ENCODE measurements around the gene APOD.
"Not testable (repeated sequence)": the region's sequence is repeated elsewhere in the genome, so short reads cannot be mapped to it uniquely, and the experiment has no call there.

The APOD gene

DNA sequence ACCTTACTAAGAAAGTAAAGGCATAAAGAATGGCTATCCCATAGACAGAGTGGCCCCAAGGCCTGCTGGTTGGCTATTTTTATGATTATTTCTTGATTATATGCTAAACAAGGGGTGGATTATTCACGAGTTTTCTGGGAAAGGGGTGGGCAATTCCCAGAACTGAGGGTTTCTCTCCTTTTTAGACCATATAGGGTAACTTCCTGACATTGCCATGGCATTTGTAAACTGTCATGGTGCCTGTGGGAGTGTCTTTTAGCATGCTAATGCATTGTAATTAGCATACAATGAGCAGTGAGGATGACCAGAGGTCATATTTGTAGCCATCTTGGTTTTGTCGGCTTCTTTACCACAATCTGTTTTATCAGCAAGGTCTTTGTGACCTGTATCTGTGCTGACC lies 18.0 kb upstream of the APOD start:
- H3K4me3 Mint-ChIP-seq; H3K27ac Mint-ChIP-seq; H3K4me1 Mint-ChIP-seq (ENCODE audit: low read depth); H3K36me3 Mint-ChIP-seq (ENCODE audit: low read depth); H3K27me3 Mint-ChIP-seq (ENCODE audit: low read depth): not testable (repeated sequence)
- peaks cover 30% of the 10 kb centered on the region for H3K9me3 Mint-ChIP-seq

DNA sequence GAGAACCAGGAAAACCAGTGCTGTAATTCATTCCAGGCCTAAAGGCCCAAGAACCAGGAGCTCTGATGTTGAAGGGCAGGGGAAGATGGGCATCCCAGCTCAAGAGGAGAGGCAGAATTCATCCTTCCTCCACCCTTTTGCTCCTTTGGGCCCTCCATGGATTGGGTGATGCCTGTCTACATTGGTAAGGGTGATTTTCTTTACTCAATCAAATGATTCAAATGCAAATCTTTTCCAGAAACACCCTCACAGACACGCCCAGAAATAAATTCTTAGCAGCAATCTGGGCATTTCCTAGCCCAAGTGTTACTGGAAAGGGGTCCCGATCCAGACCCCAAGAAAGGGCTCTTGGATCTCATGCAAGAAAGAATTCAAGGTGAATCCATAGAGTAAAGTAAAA lies 17.6 kb upstream of the APOD start:
- Mint-ChIP-seq H3K9me3 (peaks cover 30% of the 10 kb centered on the region), H3K27ac (no peak overlapping the region), H3K4me3 (no peak overlapping the region)

DNA sequence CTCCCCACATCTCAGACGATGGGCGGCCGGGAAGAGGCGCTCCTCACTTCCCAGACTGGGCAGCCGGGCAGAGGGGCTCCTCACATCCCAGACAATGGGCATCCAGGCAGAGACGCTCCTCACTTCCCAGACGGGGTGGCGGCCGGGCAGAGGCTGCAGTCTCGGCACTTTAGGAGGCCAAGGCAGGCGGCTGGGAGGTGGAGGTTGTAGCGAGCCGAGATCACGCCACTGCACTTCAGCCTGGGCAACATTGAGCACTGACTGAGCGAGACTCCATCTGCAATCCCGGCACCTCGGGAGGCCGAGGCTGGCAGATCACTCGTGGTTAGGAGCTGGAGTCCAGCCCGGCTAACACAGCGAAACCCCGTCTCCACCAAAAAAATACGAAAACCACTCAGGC lies 16.2 kb upstream of the APOD start:
- H3K27me3 Mint-ChIP-seq (ENCODE audit: low read depth); H3K36me3 Mint-ChIP-seq (ENCODE audit: low read depth); H3K4me1 Mint-ChIP-seq (ENCODE audit: low read depth); H3K4me3 Mint-ChIP-seq; H3K27ac Mint-ChIP-seq: not testable (repeated sequence)
- peaks cover 21% of the 10 kb centered on the region for H3K9me3 Mint-ChIP-seq

More for the DNA sequence above, 17.6 kb upstream of the APOD start:
- Mint-ChIP-seq H3K27me3 (ENCODE audit: low read depth) (no peaks in the 10 kb centered on the region), H3K4me1 (ENCODE audit: low read depth) (peaks cover 5% of the 10 kb centered on the region), H3K36me3 (ENCODE audit: low read depth) (peaks cover 6% of the 10 kb centered on the region)

GRCh38 chr3:195599516-195599915 lies 15.8 kb upstream of the APOD start:
- peaks cover 16% of the 10 kb centered on the region for H3K9me3 Mint-ChIP-seq
- H3K4me1 Mint-ChIP-seq (ENCODE audit: low read depth); H3K27ac Mint-ChIP-seq; H3K36me3 Mint-ChIP-seq (ENCODE audit: low read depth); H3K27me3 Mint-ChIP-seq (ENCODE audit: low read depth); H3K4me3 Mint-ChIP-seq: not testable (repeated sequence)

- H3K4me3 Mint-ChIP-seq: no peak overlapping the region
- H3K27me3 Mint-ChIP-seq (ENCODE audit: low read depth): no peaks in the 10 kb centered on the region
- no peak overlapping the region for H3K27ac Mint-ChIP-seq
Observed at GRCh38 chr3:195597848-195598247, 14.1 kb upstream of the APOD start.

DNA sequence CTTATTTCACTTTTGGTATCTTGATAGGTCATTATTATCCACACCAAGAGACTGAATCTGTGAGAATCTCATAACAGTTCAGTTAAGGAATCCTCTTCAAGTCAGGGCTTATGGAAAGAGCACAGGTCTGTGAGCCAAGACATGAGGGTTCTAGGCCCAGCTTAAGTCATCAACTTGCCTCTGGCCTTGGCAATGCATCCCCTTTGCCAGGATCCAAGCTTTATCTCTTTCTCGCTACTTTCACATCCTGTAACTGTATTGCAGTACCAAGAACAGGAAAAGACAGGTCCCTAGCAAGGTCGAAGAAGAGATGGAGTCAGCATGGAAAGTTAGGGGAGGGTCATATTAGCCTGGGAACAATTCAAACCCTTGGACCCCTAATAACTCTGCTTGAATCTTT lies 13.5 kb upstream of the APOD start:
- H3K27me3 Mint-ChIP-seq (ENCODE audit: low read depth): no peaks in the 10 kb centered on the region
- no peak overlapping the region for H3K4me3 Mint-ChIP-seq
- H3K27ac Mint-ChIP-seq: no peak overlapping the region
- peaks cover 13% of the 10 kb centered on the region for H3K9me3 Mint-ChIP-seq
- no peaks in the 10 kb centered on the region for H3K36me3 Mint-ChIP-seq (ENCODE audit: low read depth)
- H3K4me1 Mint-ChIP-seq (ENCODE audit: low read depth): peaks cover 8% of the 10 kb centered on the region

More at GRCh38 chr3:195597848-195598247, 14.1 kb upstream of the APOD start:
- Mint-ChIP-seq H3K4me1 (ENCODE audit: low read depth) (peaks cover 8% of the 10 kb centered on the region), H3K36me3 (ENCODE audit: low read depth) (no peaks in the 10 kb centered on the region), H3K9me3 (peaks cover 13% of the 10 kb centered on the region)

DNA sequence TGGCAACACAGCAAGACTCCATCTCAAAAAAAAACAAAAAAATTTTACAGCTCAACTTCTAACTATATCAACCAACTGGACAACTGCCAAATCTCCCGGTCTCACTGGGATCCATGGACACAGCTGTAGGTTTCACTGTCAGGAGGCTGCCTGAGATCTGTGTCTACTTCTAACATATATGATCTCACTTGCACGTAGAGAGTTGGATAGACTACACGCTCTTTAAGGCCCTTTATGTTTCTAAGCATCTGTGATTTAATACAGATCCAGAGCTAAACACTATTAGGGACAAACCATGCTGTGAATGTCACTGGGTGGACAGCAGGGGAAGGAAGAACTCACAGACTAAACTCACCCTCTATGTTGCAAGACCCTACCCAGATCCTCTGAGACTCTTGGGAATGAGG lies 13.0 kb upstream of the APOD start:
- Mint-ChIP-seq H3K4me1 (ENCODE audit: low read depth) (peaks cover 8% of the 10 kb centered on the region), H3K36me3 (ENCODE audit: low read depth) (no peaks in the 10 kb centered on the region), H3K27me3 (ENCODE audit: low read depth) (no peaks in the 10 kb centered on the region), H3K4me3 (no peak overlapping the region), H3K27ac (no peak overlapping the region), H3K9me3 (peaks cover 13% of the 10 kb centered on the region)

GRCh38 chr3:195595785-195596531 lies 12.2 kb upstream of the APOD start:
- peaks cover 8% of the 10 kb centered on the region for H3K4me1 Mint-ChIP-seq (ENCODE audit: low read depth)
- H3K9me3 Mint-ChIP-seq: peaks cover 11% of the 10 kb centered on the region
- no peaks in the 10 kb centered on the region for H3K36me3 Mint-ChIP-seq (ENCODE audit: low read depth)
- no peaks in the 10 kb centered on the region for H3K27me3 Mint-ChIP-seq (ENCODE audit: low read depth)
- H3K27ac Mint-ChIP-seq: no peak overlapping the region
- no peak overlapping the region for H3K4me3 Mint-ChIP-seq

DNA sequence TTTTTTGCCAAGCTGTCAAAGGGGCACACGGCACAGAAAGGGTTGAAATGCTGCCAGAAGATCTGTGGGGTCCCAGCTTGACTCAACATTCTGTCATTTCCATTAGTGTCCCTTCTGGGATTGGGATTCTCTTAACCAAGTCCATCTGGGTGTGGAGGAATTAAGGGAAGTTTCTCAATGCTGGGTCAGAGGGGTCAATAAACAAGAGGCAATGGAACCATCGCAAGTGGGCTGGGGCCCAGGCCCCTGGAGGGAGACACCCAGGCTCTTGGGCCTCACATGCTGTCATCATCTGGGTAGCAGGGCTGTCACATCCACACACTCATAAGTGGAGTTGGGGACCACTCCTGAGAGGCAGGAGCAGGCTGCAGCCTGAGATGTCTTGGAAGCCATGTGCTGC lies 8.1 kb upstream of the APOD start:
- H3K27ac Mint-ChIP-seq: no peak overlapping the region
- no peaks in the 10 kb centered on the region for H3K9me3 Mint-ChIP-seq
- no peaks in the 10 kb centered on the region for H3K27me3 Mint-ChIP-seq (ENCODE audit: low read depth)
- peaks cover 2% of the 10 kb centered on the region for H3K4me1 Mint-ChIP-seq (ENCODE audit: low read depth)
- no peak overlapping the region for H3K4me3 Mint-ChIP-seq
- no peaks in the 10 kb centered on the region for H3K36me3 Mint-ChIP-seq (ENCODE audit: low read depth)

- Mint-ChIP-seq H3K9me3 (no peaks in the 10 kb centered on the region), H3K4me1 (ENCODE audit: low read depth) (peaks cover 2% of the 10 kb centered on the region), H3K36me3 (ENCODE audit: low read depth) (no peaks in the 10 kb centered on the region), H3K4me3 (no peak overlapping the region), H3K27ac (no peak overlapping the region), H3K27me3 (ENCODE audit: low read depth) (no peaks in the 10 kb centered on the region)
Observed at GRCh38 chr3:195591220-195591619, 7.5 kb upstream of the APOD start.

- H3K4me1 Mint-ChIP-seq (ENCODE audit: low read depth); H3K4me3 Mint-ChIP-seq; H3K36me3 Mint-ChIP-seq (ENCODE audit: low read depth); H3K27ac Mint-ChIP-seq; H3K9me3 Mint-ChIP-seq; H3K27me3 Mint-ChIP-seq (ENCODE audit: low read depth): not testable (repeated sequence)
Observed at GRCh38 chr3:195590381-195590780, 6.6 kb upstream of the APOD start.

DNA sequence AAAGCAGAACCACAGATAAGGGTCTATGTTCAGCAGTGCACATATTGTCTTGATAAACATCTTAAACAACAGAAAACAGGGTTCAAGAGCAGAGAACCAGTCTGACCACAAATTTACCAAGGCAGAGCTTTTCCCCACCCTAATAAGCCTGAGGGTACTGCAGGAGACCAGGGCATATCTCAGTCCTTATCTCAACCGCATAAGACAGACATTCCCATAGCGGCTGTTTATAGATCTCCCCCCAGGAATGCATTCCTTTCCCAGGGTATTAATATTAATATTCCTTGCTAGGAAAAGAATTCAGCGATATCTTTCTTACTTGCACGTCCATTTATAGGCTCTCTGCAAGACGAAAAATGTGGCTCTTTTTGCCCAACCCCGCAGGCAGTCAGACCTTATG lies 6.1 kb upstream of the APOD start:
- not testable (repeated sequence) for H3K27ac Mint-ChIP-seq; H3K4me3 Mint-ChIP-seq; H3K4me1 Mint-ChIP-seq (ENCODE audit: low read depth); H3K27me3 Mint-ChIP-seq (ENCODE audit: low read depth); H3K36me3 Mint-ChIP-seq (ENCODE audit: low read depth); H3K9me3 Mint-ChIP-seq

- Mint-ChIP-seq H3K36me3 (ENCODE audit: low read depth) (no peaks in the 10 kb centered on the region), H3K4me3 (no peak overlapping the region), H3K27ac (no peak overlapping the region), H3K4me1 (ENCODE audit: low read depth) (peaks cover 3% of the 10 kb centered on the region), H3K9me3 (no peaks in the 10 kb centered on the region), H3K27me3 (ENCODE audit: low read depth) (no peaks in the 10 kb centered on the region)
Observed at GRCh38 chr3:195587824-195588223, 4.1 kb upstream of the APOD start.

DNA sequence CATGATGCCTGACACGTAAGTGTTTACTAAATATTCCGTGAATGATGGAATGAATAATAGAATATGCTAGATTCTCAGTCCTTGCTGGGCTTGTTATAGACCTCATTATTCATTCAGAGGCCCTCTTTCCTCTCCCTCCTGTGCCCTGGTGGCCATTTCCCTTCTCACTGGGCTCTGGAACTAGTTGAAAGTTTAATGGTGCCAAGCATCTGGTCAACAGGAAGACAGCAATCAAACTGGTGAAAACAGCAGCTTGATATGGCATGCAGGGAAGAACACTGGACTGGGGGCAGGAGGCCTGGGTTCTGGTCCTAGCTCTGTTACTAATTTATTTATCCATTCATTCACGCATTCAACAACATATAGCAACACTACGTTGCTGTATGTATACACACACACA lies 3.7 kb upstream of the APOD start:
- H3K4me1 Mint-ChIP-seq (ENCODE audit: low read depth): peaks cover 3% of the 10 kb centered on the region
- no peaks in the 10 kb centered on the region for H3K9me3 Mint-ChIP-seq
- H3K36me3 Mint-ChIP-seq (ENCODE audit: low read depth): no peaks in the 10 kb centered on the region
- H3K4me3 Mint-ChIP-seq: no peak overlapping the region
- H3K27ac Mint-ChIP-seq: no peak overlapping the region
- H3K27me3 Mint-ChIP-seq (ENCODE audit: low read depth): no peaks in the 10 kb centered on the region

GRCh38 chr3:195584543-195584870 lies 767 bp upstream of the APOD start:
- Mint-ChIP-seq H3K4me3 (no peak overlapping the region), H3K27ac (no peak overlapping the region), H3K36me3 (ENCODE audit: low read depth) (no peaks in the 10 kb centered on the region), H3K27me3 (ENCODE audit: low read depth) (no peaks in the 10 kb centered on the region), H3K4me1 (ENCODE audit: low read depth) (peaks cover 6% of the 10 kb centered on the region), H3K9me3 (no peaks in the 10 kb centered on the region)

- no peaks in the 10 kb centered on the region for H3K9me3 Mint-ChIP-seq
- H3K27me3 Mint-ChIP-seq (ENCODE audit: low read depth): no peaks in the 10 kb centered on the region
Observed at GRCh38 chr3:195582947-195583346, 793 bp downstream of the APOD start.

More at GRCh38 chr3:195582947-195583346, 793 bp downstream of the APOD start:
- H3K27ac Mint-ChIP-seq: no peak overlapping the region
- H3K4me3 Mint-ChIP-seq: no peak overlapping the region
- peaks cover 7% of the 10 kb centered on the region for H3K4me1 Mint-ChIP-seq (ENCODE audit: low read depth)
- no peaks in the 10 kb centered on the region for H3K36me3 Mint-ChIP-seq (ENCODE audit: low read depth)

Data from T-helper 1 cell treated with Interleukin-12 subunit alpha and Interleukin-12 subunit beta and Interleukin-4 antibody, amounts not matched to agents 30 μg/mL and 1 μg/mL, for 36 hours (primary cell).